HEK293 (cell line): Measurements from ENCODE around the gene SLC7A4.

Experiments used
- CTCF ChIA-PET: fragments of 350-600 bp; formaldehyde crosslinking; extraction: SDS; loops from one replicate; lab custom pipeline; 2021; ENCODE audit warnings: antibody characterized with exemption; lab: Yijun Ruan, JAX
- POLR2A ChIA-PET: fragments of 300-600 bp; formaldehyde crosslinking; extraction: SDS; loops from one replicate; lab custom pipeline; 2020; ENCODE audit warnings: antibody characterized with exemption, inconsistent platforms; lab: Yijun Ruan, JAX
- H3K27ac ChIP-seq: fragments of 200-500 bp; sonication (Bioruptor generic); 2 replicates; pipeline ENCODE4 v1.5.1; 2014; ENCODE audit warnings: low read depth, low read length, control low read depth, inconsistent platforms; ENCODE audit errors: extremely low read depth
- H3K36me3 ChIP-seq, 2 experiments: fragments of 200-500 bp in 1 of 2; sonication (Bioruptor generic) in 1 of 2; 1 replicate in 1 of 2; 2 replicates in 1 of 2; pipeline ENCODE4 v1.5.1; 2014 to 2017; ENCODE audit warnings: inconsistent platforms in 2 of 2, low read length in 2 of 2; ENCODE audit not compliant: control insufficient read depth in 2 of 2, insufficient read depth in 1 of 2
- H3K4me1 ChIP-seq: fragments of 200-500 bp; sonication (Bioruptor generic); 2 replicates; pipeline ENCODE4 v1.5.1; 2014; ENCODE audit warnings: mild to moderate bottlenecking, low read length, inconsistent platforms; ENCODE audit not compliant: control insufficient read depth, insufficient read depth
- H3K4me3 ChIP-seq: 2 replicates; pipeline ENCODE4 v1.5.1; 2011; ENCODE audit warnings: low read depth, mild to moderate bottlenecking, control low read depth, low read length, moderate library complexity
- H3K9me3 ChIP-seq: fragments of 200-500 bp; sonication (Bioruptor generic); 2 replicates; pipeline ENCODE4 v1.5.1; 2014; ENCODE audit warnings: low read depth, low read length, inconsistent platforms; ENCODE audit not compliant: control insufficient read depth, insufficient read depth
- GLIS1 ChIP-seq: fragments of 450-650 bp; formaldehyde crosslinking; IDR thresholded peaks from 2 replicates; pipeline ENCODE4 v1.5.1; 2016; ENCODE audit warnings: missing biosample characterization, missing genetic modification characterization
- KLF10 ChIP-seq: fragments of 450-650 bp; IDR thresholded peaks from 2 replicates; pipeline ENCODE4 v1.5.1; 2018; ENCODE audit warnings: missing biosample characterization, mild to moderate bottlenecking, missing genetic modification characterization
- SP7 ChIP-seq: fragments of 450-650 bp; formaldehyde crosslinking; IDR thresholded peaks from 2 replicates; pipeline ENCODE4 v1.5.1; 2016; ENCODE audit warnings: missing biosample characterization, missing genetic modification characterization
- ZBTB1 ChIP-seq: fragments of 450-650 bp; formaldehyde crosslinking; IDR thresholded peaks from 2 replicates; pipeline ENCODE4 v1.5.1; 2016; ENCODE audit warnings: missing biosample characterization, missing genetic modification characterization
- ZNF138 ChIP-seq: fragments of 450-650 bp; formaldehyde crosslinking; IDR thresholded peaks from 2 replicates; pipeline ENCODE4 v1.5.1; 2016; ENCODE audit warnings: missing biosample characterization, missing genetic modification characterization, borderline replicate concordance
- ZNF146 ChIP-seq: fragments of 450-650 bp; formaldehyde crosslinking; IDR thresholded peaks from 2 replicates; pipeline ENCODE4 v1.5.1; 2016; ENCODE audit warnings: missing biosample characterization, missing genetic modification characterization
- ZNF2 ChIP-seq: fragments of 450-650 bp; formaldehyde crosslinking; IDR thresholded peaks from 2 replicates; pipeline ENCODE4 v1.5.1; 2016; ENCODE audit warnings: missing biosample characterization, missing genetic modification characterization
- ZNF394 ChIP-seq: fragments of 450-650 bp; formaldehyde crosslinking; IDR thresholded peaks from 2 replicates; pipeline ENCODE4 v1.5.1; 2016; ENCODE audit warnings: missing biosample characterization, missing genetic modification characterization, mild to moderate bottlenecking, moderate library complexity, borderline replicate concordance
- ZNF549 ChIP-seq: fragments of 450-650 bp; IDR thresholded peaks from 2 replicates; pipeline ENCODE4 v1.5.1; 2018; ENCODE audit warnings: missing biosample characterization, missing genetic modification characterization, mild to moderate bottlenecking, inconsistent platforms, moderate library complexity
- ZNF610 ChIP-seq: fragments of 450-650 bp; formaldehyde crosslinking; IDR thresholded peaks from 2 replicates; pipeline ENCODE4 v1.5.1; 2016; ENCODE audit warnings: missing biosample characterization, missing genetic modification characterization, borderline replicate concordance
- TF ChIP-seq, protein P1 (sequence below): fragments of 450-650 bp; formaldehyde crosslinking; IDR thresholded peaks from 2 replicates; pipeline ENCODE4 v1.5.1; 2017; ENCODE audit warnings: missing biosample characterization, missing genetic modification characterization
- TF ChIP-seq, protein P2 (sequence below): fragments of 450-650 bp; formaldehyde crosslinking; IDR thresholded peaks from 2 replicates; pipeline ENCODE4 v1.5.1; 2016; ENCODE audit warnings: missing biosample characterization, missing genetic modification characterization
- TF ChIP-seq, protein P3 (sequence below): fragments of 450-650 bp; formaldehyde crosslinking; IDR thresholded peaks from 2 replicates; pipeline ENCODE4 v1.5.1; 2016; ENCODE audit warnings: missing biosample characterization, missing genetic modification characterization
- TF ChIP-seq, protein P4 (sequence below): fragments of 450-650 bp; formaldehyde crosslinking; IDR thresholded peaks from 2 replicates; pipeline ENCODE4 v1.5.1; 2016; ENCODE audit warnings: missing biosample characterization, missing genetic modification characterization, borderline replicate concordance

SLC7A4 gene

DNA sequence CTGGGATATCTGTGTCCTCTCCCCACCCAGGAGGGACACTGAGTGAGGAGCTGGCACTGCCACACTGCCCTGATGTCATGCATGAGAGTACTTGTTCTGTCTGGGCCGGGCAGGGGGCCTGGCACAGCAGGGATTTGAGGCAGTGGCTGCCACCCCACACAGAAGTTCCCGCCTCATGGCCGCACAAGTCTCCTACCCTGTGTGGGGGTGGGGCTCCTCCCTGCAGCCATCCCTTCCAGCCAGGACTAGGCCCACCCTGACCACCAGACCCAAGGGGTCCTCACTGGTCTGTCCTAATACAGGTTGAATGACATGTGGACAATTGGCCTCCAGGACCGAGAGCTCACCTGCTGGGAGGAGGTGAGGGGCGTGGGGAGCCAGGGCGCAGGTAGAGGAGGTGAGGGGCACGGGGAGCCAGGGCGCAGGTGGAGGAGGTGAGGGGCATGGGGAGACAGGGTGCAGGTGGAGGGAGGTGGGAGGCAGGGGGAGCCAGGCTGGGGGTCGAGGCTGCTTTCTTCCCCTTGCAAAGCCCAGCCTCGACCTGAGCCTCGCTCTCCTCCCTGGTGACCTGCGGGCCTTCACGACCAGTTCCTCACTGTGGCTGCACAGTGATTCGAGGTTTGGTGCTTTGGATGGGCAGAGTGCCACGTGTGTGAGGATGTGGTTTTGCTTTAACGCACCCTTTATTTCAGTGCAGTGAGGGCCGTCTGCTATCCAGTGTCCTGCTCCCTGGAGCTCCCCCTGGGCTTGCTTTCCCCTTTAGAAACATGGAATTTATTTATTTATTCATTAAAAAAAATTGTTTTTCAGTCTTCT is 42.8 kb downstream of the SLC7A4 start:
- ChIA-PET CTCF (interaction anchor here (1.4 kb wide), 1 partner anchor 104 kb away, joined by 4 read pairs; no protein-coding TSS in a partner anchor), POLR2A (interaction anchor here (2.1 to 2.4 kb wide), 2 partner anchors 8 to 10 kb away, joined by 20 to 22 read pairs; partner anchors contain the start of gene LZTR1)
- Histone ChIP-seq H3K4me3 (no peak overlapping the region), H3K36me3 (peaks cover 4 to 93% of the 10 kb centered on the region in 2 experiments; a peak in 2 of 3 replicates), H3K27ac (no peak overlapping the region), H3K9me3 (no peaks in the 10 kb centered on the region), H3K4me1 (no peaks in the 10 kb centered on the region)
- TF ChIP-seq ZNF610 (tag by site-specific recombination) (no peak), ZNF2 (no peak), GLIS1 (tag by site-specific recombination) (no peak), ZBTB1 (tag by site-specific recombination) (no peak), KLF10 (tag by site-specific recombination) (no peak), ZNF549 (no peak), ZNF394 (tag by site-specific recombination) (no peak), ZNF146 (tag by site-specific recombination) (no peak), SP7 (tag by site-specific recombination) (no peak), ZNF138 (no peak)
- TF ChIP-seq, protein P1, sequence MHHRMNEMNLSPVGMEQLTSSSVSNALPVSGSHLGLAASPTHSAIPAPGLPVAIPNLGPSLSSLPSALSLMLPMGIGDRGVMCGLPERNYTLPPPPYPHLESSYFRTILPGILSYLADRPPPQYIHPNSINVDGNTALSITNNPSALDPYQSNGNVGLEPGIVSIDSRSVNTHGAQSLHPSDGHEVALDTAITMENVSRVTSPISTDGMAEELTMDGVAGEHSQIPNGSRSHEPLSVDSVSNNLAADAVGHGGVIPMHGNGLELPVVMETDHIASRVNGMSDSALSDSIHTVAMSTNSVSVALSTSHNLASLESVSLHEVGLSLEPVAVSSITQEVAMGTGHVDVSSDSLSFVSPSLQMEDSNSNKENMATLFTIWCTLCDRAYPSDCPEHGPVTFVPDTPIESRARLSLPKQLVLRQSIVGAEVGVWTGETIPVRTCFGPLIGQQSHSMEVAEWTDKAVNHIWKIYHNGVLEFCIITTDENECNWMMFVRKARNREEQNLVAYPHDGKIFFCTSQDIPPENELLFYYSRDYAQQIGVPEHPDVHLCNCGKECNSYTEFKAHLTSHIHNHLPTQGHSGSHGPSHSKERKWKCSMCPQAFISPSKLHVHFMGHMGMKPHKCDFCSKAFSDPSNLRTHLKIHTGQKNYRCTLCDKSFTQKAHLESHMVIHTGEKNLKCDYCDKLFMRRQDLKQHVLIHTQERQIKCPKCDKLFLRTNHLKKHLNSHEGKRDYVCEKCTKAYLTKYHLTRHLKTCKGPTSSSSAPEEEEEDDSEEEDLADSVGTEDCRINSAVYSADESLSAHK (tag by site-specific recombination) = no peak
- TF ChIP-seq, protein P2, sequence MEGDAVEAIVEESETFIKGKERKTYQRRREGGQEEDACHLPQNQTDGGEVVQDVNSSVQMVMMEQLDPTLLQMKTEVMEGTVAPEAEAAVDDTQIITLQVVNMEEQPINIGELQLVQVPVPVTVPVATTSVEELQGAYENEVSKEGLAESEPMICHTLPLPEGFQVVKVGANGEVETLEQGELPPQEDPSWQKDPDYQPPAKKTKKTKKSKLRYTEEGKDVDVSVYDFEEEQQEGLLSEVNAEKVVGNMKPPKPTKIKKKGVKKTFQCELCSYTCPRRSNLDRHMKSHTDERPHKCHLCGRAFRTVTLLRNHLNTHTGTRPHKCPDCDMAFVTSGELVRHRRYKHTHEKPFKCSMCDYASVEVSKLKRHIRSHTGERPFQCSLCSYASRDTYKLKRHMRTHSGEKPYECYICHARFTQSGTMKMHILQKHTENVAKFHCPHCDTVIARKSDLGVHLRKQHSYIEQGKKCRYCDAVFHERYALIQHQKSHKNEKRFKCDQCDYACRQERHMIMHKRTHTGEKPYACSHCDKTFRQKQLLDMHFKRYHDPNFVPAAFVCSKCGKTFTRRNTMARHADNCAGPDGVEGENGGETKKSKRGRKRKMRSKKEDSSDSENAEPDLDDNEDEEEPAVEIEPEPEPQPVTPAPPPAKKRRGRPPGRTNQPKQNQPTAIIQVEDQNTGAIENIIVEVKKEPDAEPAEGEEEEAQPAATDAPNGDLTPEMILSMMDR (tag by site-specific recombination) = no peak
- TF ChIP-seq, protein P3, sequence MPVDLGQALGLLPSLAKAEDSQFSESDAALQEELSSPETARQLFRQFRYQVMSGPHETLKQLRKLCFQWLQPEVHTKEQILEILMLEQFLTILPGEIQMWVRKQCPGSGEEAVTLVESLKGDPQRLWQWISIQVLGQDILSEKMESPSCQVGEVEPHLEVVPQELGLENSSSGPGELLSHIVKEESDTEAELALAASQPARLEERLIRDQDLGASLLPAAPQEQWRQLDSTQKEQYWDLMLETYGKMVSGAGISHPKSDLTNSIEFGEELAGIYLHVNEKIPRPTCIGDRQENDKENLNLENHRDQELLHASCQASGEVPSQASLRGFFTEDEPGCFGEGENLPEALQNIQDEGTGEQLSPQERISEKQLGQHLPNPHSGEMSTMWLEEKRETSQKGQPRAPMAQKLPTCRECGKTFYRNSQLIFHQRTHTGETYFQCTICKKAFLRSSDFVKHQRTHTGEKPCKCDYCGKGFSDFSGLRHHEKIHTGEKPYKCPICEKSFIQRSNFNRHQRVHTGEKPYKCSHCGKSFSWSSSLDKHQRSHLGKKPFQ = no peak
- TF ChIP-seq, protein P4, sequence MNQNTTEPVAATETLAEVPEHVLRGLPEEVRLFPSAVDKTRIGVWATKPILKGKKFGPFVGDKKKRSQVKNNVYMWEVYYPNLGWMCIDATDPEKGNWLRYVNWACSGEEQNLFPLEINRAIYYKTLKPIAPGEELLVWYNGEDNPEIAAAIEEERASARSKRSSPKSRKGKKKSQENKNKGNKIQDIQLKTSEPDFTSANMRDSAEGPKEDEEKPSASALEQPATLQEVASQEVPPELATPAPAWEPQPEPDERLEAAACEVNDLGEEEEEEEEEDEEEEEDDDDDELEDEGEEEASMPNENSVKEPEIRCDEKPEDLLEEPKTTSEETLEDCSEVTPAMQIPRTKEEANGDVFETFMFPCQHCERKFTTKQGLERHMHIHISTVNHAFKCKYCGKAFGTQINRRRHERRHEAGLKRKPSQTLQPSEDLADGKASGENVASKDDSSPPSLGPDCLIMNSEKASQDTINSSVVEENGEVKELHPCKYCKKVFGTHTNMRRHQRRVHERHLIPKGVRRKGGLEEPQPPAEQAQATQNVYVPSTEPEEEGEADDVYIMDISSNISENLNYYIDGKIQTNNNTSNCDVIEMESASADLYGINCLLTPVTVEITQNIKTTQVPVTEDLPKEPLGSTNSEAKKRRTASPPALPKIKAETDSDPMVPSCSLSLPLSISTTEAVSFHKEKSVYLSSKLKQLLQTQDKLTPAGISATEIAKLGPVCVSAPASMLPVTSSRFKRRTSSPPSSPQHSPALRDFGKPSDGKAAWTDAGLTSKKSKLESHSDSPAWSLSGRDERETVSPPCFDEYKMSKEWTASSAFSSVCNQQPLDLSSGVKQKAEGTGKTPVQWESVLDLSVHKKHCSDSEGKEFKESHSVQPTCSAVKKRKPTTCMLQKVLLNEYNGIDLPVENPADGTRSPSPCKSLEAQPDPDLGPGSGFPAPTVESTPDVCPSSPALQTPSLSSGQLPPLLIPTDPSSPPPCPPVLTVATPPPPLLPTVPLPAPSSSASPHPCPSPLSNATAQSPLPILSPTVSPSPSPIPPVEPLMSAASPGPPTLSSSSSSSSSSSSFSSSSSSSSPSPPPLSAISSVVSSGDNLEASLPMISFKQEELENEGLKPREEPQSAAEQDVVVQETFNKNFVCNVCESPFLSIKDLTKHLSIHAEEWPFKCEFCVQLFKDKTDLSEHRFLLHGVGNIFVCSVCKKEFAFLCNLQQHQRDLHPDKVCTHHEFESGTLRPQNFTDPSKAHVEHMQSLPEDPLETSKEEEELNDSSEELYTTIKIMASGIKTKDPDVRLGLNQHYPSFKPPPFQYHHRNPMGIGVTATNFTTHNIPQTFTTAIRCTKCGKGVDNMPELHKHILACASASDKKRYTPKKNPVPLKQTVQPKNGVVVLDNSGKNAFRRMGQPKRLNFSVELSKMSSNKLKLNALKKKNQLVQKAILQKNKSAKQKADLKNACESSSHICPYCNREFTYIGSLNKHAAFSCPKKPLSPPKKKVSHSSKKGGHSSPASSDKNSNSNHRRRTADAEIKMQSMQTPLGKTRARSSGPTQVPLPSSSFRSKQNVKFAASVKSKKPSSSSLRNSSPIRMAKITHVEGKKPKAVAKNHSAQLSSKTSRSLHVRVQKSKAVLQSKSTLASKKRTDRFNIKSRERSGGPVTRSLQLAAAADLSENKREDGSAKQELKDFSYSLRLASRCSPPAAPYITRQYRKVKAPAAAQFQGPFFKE = no peak
